SH-SY5Y (cell line): ENCODE data around the gene SIL1.

Experiments
- GATA2 ChIP-seq: IDR thresholded peaks from 2 replicates; pipeline ENCODE4 v1.6.1; 2011; ENCODE audit warnings: mild to moderate bottlenecking, low read depth, low read length
- GATA3 ChIP-seq: IDR thresholded peaks from 2 replicates; pipeline ENCODE4 v1.6.1; 2011; ENCODE audit warnings: low read depth, mild to moderate bottlenecking, low read length, moderate library complexity

Gene SIL1

DNA sequence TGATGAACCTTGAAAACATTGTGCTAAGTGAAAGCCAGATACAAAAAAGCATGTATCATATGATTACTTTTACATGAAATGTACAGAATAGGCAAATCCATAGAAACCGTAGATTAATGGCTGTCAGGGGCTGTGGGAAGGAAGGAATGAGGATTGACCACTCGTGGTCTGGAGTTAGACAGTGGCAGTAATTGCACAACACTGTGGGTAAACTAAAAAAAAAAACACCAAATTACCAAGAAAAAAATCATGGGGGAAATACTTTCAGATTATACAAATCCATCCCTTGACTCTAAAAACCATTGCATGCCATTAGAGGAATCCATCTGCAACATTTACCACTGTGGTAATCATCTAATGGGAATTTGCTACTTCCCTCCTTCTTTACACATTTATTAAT, 140.0 kb downstream of the SIL1 start:
- TF ChIP-seq GATA3 (no peak), GATA2 (no peak)

DNA sequence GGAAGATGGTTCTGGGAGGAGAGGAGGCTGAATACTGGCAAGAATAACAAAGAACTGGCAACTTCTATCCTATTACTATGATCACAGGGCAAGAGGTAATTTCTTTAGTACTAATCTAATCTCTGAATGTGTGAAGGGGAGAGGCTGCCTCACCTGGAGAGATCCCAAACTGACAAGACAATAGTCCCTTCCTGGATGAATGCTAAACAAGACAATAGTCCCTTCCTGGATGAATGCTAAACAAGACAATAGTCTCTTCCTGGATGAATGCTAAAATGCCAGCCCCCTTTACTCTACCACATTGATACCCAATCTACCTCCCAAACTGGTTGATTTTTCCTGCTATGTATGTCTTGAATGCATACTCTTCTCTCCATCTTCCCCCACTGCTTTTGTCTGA, 145.2 kb downstream of the SIL1 start:
- TF ChIP-seq GATA2 = no peak
- no peak for TF ChIP-seq GATA3

DNA sequence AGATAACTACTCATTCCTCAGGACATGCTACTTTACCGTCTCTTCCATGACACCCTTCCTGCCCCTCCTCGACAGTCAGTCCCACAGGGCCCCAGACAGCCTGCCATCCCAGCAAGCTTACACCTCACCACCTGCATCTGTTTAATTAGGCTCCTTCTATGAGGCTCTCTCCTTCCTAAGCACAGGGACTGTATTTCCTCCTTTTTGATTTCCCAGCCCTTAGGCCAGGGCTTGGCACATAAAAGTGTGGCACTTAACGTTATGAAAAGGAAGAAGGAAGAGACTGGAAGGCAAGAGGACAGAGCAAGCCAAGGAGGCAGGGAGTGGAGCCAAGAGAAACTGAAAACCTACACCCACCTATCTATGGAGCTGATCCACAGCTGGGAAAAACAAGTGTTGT, 146.8 kb downstream of the SIL1 start:
- TF ChIP-seq GATA3 = no peak
- no peak for TF ChIP-seq GATA2

DNA sequence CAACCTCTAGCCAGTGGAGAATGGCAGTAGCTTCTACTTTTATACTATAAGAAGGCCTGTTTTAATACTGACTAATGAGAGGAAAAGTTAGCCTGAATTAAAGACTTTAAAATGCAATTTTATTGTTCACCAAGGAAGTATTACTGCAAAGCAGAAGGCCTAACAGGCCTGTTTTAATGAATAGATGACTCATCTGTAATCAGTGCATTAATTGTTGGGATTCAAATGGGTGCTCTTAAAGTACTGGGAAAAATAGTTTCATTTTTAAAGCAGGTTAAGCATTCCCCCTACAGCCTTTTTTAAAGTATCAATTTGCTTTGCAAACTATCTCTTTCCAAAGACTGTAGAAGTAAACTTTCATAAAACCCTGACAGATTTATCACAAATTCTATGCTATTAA, 147.7 kb downstream of the SIL1 start:
- TF ChIP-seq GATA3 (no peak), GATA2 (no peak)

DNA sequence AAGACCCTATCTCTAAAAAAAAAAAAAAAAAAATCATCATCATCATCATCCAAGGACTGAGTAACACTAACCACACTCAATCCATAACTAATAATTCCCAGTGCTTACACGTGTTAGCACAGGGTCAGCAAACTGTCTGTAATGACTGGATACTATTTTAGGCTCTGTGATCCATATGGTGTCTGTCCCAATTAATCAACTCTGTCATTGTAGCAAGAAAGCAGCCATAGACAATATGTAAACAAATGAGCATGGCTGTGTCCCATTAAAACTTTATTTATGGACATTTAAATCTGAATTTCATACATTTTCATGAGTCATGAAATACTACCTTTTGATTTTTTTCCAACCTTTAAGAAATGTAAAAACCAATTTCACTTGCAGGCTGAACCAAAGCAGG, 148.4 kb downstream of the SIL1 start:
- TF ChIP-seq GATA2 = no peak
- no peak for TF ChIP-seq GATA3

DNA sequence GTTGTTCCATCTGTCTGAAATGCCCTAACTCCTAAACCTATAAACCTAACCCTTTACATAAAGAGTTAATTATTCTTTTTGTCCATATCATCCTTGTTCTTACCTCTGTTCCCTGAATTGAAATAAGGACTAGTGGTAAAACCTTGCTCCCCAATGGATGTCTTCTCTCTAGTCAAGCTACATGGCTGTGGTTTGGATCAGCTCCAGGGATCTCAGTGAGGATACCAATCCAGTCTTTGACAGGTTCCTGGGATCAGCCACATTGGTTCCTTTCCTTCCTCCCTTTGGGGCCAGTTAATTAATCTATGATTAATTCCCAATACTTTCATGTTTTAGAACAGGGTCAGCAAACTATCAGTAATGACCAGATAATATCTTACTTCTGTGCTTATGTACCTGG, 151.6 kb downstream of the SIL1 start:
- no peak for TF ChIP-seq GATA2
- TF ChIP-seq GATA3 = no peak

DNA sequence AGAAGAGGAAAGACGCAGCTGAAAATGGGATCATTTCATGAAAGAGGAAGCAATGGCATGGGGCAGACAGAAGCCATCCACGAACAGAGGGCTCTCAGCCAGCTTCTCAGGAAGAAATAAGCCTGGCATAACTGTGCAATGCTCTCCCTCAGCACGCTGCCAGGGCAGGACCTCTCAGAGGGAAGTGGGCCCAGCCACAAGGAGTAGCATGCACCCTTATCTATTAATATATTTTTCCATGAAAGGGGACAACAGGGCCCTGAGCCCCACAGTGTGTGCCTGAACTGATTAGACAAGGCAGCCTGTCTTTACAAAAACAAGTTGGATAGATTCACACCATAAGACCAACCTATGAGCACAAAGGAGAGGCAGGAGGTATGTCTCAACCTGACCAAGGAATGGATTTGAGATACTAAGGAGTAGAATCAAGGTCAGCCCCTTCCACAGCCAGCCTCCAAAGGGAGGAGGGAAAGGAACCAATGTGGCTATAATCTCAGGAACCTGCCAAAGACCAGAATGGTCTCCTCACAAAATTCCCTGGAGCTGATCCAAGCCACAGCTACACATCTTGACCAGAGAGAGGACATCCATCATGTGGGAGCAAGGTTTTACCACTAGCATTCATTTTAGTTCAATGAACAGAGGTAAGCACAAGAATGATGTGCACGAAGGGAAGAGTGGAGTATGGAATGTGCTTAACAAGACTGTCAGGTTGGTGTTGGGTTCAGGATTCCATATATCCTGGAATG, 154.8 kb downstream of the SIL1 start:
- TF ChIP-seq GATA3 = no peak
- TF ChIP-seq GATA2 = no peak

DNA sequence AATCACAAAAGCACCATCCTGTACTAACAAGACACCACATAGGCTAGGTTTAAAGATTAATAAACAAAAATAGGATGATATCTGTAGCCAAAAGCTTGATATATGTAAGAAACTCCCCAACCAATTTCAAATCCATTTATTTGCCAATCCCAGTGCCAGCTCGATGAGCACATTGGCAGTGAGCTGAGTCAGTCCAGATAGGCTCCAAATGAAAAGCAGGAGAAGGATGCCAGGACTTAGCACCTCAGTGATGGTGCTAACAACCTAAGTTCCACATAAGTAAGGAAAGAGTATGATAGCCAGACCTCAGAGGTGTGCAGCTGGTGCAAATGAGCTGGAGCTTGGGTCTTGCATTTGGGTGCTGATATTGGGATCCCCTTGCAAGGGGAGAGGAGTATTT, 158.1 kb downstream of the SIL1 start:
- TF ChIP-seq GATA2 = no peak
- no peak for TF ChIP-seq GATA3

DNA sequence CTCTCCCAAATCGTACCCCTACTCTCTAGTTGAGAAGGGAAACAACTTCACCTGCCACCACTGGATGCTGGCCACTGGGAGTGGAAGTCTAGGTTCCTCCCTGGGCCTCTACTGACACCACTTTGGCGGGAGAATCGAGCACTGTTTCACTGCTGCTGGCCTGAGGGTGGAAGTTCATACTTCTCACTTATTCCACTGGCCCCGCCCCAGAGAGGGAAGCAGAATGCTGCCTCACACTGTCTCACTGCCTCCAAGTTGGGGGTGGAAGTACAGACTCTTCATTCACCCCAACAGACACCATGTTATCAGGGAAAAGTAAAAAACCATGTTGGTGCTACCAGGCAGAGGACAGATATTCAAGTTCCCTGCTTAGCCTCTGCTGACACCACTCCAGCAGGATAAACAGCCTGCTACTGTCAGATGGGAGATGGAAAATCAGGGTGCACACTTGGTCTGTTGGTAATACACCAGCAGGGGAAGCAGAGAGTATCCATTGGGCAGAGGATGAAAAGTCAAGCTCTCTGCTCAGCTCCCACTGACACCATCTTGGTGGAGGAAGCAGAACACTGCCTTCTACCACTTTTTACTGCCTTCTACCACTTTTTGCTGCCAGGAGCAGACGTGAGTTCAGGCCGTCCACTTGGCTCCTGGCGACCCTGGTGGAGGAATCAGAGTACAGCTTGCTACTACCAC, 159.4 kb downstream of the SIL1 start:
- TF ChIP-seq GATA2 (no peak), GATA3 (no peak)

DNA sequence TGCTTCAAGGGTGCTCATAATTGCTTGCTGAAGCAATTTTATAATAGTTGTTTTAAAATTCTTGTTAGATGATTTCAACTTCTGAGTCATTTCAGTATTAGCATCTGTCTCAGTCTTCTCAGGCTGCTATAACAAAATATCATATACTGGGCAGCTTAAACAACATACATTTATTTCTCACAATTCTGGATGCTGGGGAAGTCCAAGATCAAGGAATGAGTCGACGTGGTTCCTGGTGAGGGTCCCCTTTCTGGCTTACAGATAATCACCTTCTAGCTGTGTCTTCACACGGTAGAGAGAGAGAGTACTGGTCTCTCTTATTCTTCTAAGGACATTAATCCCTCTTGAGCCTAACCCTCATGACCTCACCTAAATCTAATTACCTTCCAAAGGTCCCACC, 160.4 kb downstream of the SIL1 start:
- TF ChIP-seq GATA2 = no peak

DNA sequence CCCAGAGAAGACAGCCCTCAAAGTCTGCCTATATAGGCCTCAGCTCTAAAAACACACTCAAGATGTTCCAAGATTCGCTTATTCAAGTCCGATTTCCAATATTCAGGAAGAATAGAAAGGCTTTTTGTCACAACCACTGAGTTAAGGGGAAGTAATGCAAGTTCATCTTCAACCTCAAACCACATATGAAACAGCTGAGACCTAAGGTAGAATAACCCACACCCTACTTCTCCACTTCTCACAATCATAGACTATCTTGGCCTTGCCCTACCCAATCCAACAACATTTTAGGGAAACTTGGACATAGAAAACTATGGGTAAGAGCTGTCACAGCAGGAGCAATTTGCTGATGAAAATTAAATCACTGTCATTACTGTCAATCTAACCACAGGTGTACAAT, 171.0 kb downstream of the SIL1 start:
- TF ChIP-seq GATA2 = no peak
- TF ChIP-seq GATA3 = no peak

DNA sequence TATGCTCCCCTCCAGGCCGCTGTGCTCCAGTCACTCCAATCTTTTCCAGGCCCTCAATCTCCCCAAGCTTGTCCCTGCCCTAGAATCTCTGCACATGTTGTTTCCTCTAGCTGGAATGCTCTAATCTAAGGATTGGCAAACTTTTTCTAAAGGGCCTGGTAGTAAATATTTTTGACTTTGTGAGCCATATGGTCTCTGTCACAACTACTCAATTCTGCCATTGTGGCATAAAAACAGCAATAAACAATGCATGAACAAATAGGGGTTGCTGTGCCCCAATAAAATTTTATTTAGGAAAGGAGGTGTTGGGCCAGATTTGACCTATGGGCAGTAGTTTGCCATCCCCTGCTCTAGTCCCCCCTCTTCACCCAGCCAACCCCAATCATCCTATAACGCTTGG, 172.5 kb downstream of the SIL1 start:
- TF ChIP-seq GATA3 (no peak), GATA2 (no peak)

DNA sequence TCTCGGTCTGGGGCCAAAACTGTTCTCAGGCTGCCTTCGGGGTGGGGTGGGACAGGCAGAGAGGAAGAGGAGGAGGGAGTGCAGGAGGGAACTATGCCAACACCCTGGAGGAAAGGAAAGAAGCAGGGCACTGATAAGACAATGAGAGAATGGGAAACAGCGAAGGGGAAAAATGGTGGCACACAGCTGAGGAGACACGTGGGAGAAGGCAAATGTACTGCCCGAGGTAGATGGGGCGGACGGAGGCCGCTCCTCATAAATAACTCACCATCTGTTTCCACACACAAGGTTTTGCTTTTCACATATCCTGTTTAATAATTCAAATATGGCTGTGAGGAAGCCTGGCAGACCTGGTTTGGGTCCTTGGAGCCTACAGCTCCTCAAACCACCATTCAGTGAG, 174.9 kb downstream of the SIL1 start:
- TF ChIP-seq GATA3 (no peak), GATA2 (no peak)

DNA sequence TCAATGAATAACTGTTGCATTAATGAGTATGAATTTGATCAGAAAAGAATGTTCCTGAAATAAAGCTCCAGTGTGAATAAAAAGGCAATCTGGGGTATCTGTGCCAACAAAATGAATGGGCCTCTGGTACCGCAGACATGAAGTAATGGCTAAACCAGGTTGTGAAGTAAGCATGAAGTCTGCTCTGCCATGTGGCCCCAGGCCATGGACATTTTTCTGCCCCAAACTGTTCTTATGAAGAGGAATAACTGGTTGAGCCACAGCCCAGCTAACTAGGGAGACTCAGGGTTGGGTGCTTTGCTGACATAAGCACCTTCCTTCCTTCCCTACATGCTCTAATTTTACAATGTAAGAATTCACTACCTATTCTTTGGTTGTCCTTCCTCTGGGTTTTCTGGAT, 175.6 kb downstream of the SIL1 start:
- TF ChIP-seq GATA2 (no peak), GATA3 (no peak)

DNA sequence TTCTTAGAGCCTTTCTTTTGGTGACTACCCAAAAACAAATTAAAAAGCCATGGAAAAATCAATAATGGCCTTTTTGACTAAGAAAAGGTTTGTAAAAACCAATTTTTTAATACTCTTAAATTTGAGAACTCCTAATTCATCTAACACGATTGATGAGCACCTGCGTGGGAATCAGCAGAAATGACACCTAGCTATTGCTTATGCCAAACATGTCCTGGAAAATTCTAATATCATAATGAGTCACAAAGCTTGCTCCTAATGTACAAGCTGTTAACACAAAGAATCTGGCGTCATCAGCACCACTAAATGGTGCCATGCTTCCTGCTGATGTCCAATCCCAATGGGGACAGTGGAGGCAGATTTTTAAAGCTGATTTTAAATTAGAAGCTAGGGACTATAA, 176.8 kb downstream of the SIL1 start:
- TF ChIP-seq GATA2 (no peak), GATA3 (no peak)
